HG03159 (cell line): Measurements from ENCODE around the gene PLEKHG3.

Source experiments
- ATAC-seq: cut with Tn5 transposase; IDR thresholded peaks from one replicate; pipeline ENCODE4 v1.9.1; 2021; ENCODE audit warnings: mild to moderate bottlenecking, moderate library complexity; ENCODE audit not compliant: unreplicated experiment

Gene PLEKHG3

DNA sequence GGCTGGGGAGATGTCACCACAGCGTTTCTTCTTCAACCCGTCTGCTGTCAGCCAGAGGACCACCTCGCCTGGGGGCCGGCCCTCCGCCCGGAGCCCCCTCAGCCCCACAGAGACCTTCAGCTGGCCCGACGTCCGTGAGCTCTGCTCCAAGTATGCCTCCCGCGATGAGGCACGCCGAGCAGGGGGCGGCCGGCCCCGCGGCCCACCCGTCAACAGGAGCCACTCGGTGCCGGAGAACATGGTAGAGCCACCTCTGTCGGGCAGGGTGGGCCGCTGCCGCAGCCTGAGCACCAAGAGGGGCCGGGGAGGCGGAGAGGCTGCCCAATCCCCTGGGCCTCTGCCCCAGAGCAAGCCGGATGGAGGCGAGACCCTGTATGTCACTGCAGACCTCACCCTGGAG, 38.8 kb downstream of the PLEKHG3 start:
- ATAC-seq, result no peak

DNA sequence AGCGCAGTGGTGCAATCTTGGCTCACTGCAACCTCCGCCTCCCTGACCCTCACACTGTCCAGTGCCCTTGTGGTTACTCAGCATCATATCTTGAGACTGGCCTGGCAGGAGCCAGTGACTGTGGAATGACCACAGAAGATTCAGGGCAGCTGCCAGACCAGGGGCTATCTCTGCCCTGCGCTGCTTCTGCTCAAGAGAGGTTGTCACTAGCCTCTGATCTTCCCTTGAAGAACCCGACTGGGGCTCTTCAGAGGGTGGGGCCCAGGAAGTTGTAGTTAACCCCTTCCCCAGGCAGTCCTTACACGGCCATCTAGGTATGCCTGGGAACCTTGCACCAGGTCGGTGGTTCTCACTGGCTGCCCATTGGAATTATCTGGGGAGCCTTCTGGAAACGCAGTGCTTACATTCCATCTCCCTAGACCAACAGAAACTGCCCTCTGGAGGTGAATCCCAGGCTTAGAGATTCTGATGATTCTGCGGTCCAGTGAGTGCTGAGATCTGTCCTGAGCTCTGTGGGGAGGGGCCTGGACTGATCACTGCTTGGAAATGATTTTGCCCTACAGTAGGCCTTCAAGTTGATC, 41.4 kb downstream of the PLEKHG3 start:
- no peak for ATAC-seq

GRCh38 chr14:64746298-64747250, 42.4 kb downstream of the PLEKHG3 start:
- no peak for ATAC-seq

- ATAC-seq, result no peak
These were observed 43.1 kb downstream of the PLEKHG3 start for GRCh38 chr14:64747327-64747726.

- no peak for ATAC-seq
These were observed 44.3 kb downstream of the PLEKHG3 start for GRCh38 chr14:64748521-64748920.

GRCh38 chr14:64748995-64749714, 44.9 kb downstream of the PLEKHG3 start:
- ATAC-seq, result no peak

DNA sequence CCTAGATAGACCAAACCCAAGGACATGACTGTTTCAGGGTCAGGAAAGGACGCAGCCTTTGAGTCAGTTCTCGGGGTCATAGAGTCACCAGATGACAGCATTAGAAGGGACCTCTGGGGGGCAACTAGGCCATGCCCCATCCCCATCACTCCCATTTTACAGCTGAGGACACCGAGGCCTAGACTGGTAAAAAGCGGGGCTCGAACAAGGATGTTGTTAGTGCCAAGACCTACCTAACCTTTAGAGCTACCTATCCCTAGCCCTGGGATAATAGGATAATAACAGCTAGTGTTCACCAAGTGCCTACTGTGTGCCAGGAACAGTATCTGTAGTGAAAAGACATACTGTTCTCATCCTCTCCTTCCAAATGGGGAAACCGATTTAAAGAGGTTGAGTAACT, 48.7 kb downstream of the PLEKHG3 start:
- ATAC-seq, result no peak

DNA sequence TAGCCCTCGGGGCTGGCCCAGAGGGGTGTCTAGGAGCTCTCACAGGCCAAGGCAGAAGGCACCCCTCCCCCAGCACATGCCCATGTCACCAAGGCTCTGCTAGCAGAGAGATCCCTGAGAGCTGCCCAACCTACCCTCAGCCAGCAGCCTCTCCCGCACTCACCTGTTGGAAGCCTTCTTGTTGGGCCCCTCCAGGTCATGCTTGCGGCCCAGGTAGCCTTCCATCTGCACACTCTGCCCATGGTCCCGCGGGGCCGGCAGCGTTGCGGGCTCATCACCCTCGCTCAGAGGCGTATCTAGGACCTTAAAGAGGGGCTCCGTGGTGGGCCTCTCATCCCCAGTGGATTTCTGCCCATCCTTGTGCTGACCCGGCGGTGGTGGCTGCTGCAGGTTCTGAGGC, 49.1 kb downstream of the PLEKHG3 start:
- ATAC-seq, result no peak

DNA sequence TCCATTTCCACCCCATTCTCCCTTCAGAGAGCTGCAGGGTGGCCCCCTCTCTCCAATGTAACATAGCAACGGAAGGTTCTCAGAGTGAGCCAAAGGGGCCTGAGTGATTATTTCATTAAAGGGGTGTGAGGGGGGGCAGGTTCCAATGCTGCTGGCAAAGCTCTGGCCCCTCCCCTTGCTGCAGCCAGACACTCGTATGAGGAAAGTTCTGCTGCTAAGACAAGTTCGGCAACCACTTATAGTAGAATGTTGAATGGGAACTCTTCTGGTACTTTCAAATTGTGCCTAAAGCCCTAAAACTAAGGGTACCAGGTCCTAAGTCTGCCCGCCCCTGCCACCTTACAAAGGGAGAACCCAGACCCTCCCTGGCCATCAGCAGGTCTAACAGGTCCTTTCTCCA, 49.8 kb downstream of the PLEKHG3 start:
- no peak for ATAC-seq

DNA sequence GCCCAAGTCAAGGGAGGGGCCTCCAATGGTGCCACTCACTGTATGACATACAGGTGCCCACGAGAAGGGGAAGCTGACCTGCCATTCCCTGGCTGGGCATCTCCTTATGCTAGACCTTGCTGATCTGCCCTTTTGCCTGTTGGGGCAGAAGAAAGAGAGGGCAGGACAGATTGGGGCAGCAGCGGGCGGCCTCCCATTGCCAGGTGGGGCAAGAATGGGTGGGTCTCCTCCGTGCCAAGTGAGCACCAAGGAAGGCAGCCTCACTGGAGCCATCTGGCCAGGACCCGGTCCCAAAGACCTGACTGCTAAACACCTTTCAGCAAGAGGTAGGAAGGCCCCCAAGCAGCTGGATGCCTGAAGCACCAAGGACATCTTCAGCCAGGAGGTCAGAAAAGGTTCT, 50.5 kb downstream of the PLEKHG3 start:
- ATAC-seq, result no peak

DNA sequence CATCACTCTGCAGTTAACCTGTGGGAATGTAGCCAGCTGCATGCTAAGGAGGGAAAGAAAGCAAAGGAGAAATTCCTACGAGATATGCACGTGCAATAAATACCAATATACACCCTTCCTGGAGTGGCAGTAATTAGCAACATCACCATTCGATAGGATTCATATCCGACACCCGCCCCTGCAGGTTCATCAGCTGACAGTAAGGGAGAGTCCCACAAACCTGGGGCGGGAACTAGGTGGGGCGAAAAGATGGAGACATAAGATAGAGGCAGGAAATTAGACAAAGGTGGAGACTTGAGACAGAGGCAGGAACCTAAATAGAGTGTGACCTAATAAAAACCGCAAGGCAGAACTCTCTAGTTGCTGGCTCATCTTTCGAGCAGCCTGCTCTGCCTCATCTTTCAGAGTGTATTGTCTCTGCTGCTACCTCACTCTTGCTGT, 51.6 kb downstream of the PLEKHG3 start:
- ATAC-seq, result no peak

DNA sequence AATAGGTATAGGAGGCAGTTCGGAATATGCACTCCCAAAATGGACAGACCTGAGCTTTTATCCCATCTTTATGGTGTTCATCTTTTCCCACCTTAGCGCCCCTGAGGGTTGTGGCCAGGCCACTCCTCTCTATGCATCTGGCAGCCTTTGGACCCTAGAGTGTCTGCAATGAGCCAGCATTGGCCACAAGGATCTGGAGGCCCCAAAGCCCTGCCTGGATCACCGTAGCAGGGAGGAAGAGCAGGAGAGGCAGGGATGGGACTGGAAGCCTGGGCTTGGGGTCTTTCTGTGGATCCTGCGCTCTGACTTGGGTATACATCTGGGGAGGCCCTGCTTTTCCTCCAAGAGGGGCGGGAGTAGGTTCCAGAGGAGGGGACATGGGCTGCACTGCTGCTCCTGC, 52.5 kb downstream of the PLEKHG3 start:
- no peak for ATAC-seq

- no peak for ATAC-seq
These were observed 53.4 kb downstream of the PLEKHG3 start for GRCh38 chr14:64757601-64758000.

- ATAC-seq, result no peak
These were observed 53.8 kb downstream of the PLEKHG3 start for GRCh38 chr14:64758025-64758521.

GRCh38 chr14:64758691-64759554, 54.7 kb downstream of the PLEKHG3 start:
- no peak for ATAC-seq

- no peak for ATAC-seq
These were observed 55.3 kb downstream of the PLEKHG3 start for GRCh38 chr14:64759555-64759938.

DNA sequence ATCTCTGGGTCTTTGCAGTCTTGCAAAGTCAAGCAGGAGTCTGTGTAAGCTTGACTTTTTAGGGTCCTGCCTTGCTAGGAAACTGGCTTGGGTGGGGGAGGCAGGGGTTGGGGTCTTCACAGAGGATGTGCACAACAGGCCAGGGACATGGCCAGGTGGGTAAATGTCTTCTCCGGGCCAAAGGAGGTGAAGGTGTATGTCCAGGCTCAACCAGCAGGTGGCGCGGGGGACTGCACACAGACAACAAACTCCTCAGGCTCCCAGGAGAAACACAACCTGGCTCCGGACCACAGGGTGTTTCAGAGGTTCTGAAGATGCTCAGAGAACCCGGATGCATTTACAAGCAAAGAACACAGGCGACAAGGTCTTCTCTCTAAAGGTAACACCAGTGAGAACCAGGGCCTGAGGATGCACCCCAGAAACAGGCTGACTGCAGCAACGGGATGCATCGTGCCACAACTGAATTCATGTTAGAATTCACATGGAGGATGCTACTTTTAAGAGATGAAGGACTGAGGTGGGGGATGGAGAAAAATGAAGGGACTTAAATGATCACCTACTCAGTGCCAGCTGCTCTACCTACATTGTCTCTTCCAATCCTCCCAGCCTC, 56.0 kb downstream of the PLEKHG3 start:
- ATAC-seq, result no peak

DNA sequence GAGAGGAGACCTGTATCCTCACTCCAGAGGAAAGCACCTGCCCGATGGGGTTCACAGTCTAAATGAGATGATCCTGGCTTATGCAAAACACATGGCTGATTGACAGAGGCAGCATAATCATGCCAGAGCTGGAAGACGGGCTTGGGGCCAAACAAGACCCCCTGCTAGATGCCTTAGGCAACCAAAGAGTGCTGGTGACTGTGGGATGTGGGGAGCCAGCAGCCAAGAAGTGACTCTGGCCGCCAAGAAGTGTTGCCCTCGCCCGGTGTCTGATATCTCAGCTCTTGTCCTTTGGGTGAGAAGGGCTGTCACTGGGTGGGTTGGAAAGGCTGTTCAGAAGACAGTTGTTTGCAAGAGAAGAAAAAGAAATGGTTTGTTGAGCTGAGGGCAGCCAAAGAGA, 56.7 kb downstream of the PLEKHG3 start:
- no peak for ATAC-seq

GRCh38 chr14:64761441-64762043, 57.3 kb downstream of the PLEKHG3 start:
- ATAC-seq, result no peak
